Measurements from ENCODE around the gene SORL1-AS1.

SORL1-AS1 gene

DNA sequence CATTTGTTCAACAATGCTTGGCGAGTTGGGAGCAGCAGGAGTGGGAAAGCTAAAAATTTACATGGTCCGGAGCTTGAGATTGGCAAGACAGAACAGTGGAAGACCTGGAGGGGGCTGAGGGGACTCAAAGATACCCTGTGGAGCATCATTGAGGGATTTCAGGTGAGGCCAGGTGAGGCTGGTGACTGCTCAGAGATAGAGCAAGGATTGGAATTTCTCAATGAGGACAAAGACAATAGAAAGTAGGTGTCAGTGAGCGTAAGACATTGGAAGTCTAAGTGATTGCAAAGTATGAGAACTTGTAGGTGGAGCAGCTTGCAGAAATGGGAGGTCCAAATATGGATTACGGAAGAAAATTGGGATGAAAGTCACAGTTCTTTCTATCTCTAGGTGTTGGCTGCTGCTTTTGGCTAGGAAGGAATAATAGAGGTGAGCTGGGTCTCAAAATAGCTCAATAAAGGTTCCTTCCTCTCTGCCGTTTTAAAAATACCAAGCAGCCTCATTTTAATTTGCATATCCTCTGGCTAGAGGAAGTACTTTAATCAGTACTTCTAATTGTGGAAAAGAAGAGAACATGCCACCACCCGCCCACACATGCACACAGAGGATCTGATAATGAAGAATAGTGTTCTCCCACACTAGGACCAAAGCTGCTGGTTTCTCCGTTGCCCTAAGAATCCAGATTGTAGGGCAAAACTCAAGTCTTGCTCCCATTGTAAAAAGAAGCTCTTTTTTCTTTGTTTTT lies 41.8 kb upstream of the SORL1-AS1 start:
- Histone ChIP-seq H2AFZ (ENCODE audit: low read length) (no peak overlapping the region), H3K4me3 (ENCODE audit: low read depth, low read length, poor library complexity, severe bottlenecking) (peak overlapping the region; percentile 59), H3K9me3 (ENCODE audit: low read length) (no peaks in the 10 kb centered on the region), H3K36me3 (ENCODE audit: insufficient read depth, low read length) (peaks cover 99% of the 10 kb centered on the region), H4K20me1 (ENCODE audit: insufficient read depth, low read length) (peaks cover 9% of the 10 kb centered on the region; the same call in 1 of the 2 replicates), H3K4me2 (ENCODE audit: low read length) (peak overlapping the region; percentile 86), H3K4me1 (ENCODE audit: insufficient read depth, low read length, poor library complexity, severe bottlenecking) (peaks cover 60% of the 10 kb centered on the region), H3K27ac (ENCODE audit: low read depth, low read length, poor library complexity, severe bottlenecking) (peak overlapping the region; percentile 83), H3K79me2 (ENCODE audit: insufficient read depth, low read depth, low read length) (peaks cover 90% of the 10 kb centered on the region), H3K9me2 (ENCODE audit: insufficient read depth, low read length) (no peaks in the 10 kb centered on the region)
- CTCF ChIA-PET (ENCODE audit: unreplicated experiment) = interaction anchor here (0.6 to 1.1 kb wide), 3 partner anchors 17 to 39 kb away, joined by 3 read pairs; no protein-coding TSS in a partner anchor
- intact Hi-C loops (cut with micrococcal nuclease; ENCODE audit: unreplicated experiment) = no loop called here
- POLR2A ChIA-PET = interaction anchor here (0.6 to 3.5 kb wide), 29 partner anchors 10 to 872 kb away, joined by 3 to 22 read pairs (median 3); partner anchors contain the start of gene SORL1-AS1
- no TSS peak for BruUV-seq (replicated peaks)
- TF ChIP-seq EZH2phosphoT487 (IDR thresholded peaks at IDR 0.05; ENCODE audit: borderline replicate concordance, low read depth, low read length) = no peak
- TF ChIP-seq, protein P1, sequence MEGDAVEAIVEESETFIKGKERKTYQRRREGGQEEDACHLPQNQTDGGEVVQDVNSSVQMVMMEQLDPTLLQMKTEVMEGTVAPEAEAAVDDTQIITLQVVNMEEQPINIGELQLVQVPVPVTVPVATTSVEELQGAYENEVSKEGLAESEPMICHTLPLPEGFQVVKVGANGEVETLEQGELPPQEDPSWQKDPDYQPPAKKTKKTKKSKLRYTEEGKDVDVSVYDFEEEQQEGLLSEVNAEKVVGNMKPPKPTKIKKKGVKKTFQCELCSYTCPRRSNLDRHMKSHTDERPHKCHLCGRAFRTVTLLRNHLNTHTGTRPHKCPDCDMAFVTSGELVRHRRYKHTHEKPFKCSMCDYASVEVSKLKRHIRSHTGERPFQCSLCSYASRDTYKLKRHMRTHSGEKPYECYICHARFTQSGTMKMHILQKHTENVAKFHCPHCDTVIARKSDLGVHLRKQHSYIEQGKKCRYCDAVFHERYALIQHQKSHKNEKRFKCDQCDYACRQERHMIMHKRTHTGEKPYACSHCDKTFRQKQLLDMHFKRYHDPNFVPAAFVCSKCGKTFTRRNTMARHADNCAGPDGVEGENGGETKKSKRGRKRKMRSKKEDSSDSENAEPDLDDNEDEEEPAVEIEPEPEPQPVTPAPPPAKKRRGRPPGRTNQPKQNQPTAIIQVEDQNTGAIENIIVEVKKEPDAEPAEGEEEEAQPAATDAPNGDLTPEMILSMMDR (conservative IDR thresholded peaks at IDR 0.05; ENCODE audit: low read length) = no peak
- DNase-seq (ENCODE audit: low spot score) = peak; percentile 78

DNA sequence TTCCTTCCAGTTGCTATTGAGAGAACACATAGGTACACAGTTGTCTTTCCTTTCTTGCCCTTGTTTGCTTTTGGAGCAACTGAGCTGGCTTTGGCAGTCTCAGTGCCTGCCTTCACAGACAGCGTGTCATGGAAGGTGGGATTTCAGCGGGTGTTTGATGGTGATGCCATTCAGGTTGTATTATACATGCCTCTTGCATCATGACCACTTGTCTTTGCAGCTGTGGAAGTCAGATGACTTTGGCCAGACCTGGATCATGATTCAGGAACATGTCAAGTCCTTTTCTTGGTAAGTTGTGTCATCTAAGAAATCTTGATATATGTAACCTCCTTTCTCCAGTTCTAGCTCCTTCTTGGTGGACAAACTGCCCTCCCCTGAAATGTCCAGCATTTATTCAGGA lies 37.1 kb upstream of the SORL1-AS1 start:
- ChIA-PET POLR2A (interaction anchor here (0.8 to 0.9 kb wide), 3 partner anchors 11 to 23 kb away, joined by 3 to 4 read pairs (median 3); no protein-coding TSS in a partner anchor), CTCF (ENCODE audit: unreplicated experiment) (no interaction called here)
- intact Hi-C loops (cut with micrococcal nuclease; ENCODE audit: unreplicated experiment) = no loop called here
- Histone ChIP-seq H3K9me2 (ENCODE audit: insufficient read depth, low read length) (no peaks in the 10 kb centered on the region), H3K27ac (ENCODE audit: low read depth, low read length, poor library complexity, severe bottlenecking) (peak overlapping the region; percentile 9), H3K79me2 (ENCODE audit: insufficient read depth, low read depth, low read length) (peaks cover 84% of the 10 kb centered on the region), H3K4me2 (ENCODE audit: low read length) (no peak overlapping the region), H3K4me1 (ENCODE audit: insufficient read depth, low read length, poor library complexity, severe bottlenecking) (peaks cover 32% of the 10 kb centered on the region), H3K4me3 (ENCODE audit: low read depth, low read length, poor library complexity, severe bottlenecking) (no peak overlapping the region), H4K20me1 (ENCODE audit: insufficient read depth, low read length) (peaks cover 9% of the 10 kb centered on the region), H2AFZ (ENCODE audit: low read length) (no peak overlapping the region), H3K9me3 (ENCODE audit: low read length) (no peaks in the 10 kb centered on the region), H3K36me3 (ENCODE audit: insufficient read depth, low read length) (peaks cover 99% of the 10 kb centered on the region)
- TF ChIP-seq EZH2phosphoT487 (IDR thresholded peaks at IDR 0.05; ENCODE audit: borderline replicate concordance, low read depth, low read length) = no peak
- TF ChIP-seq, protein P1 (conservative IDR thresholded peaks at IDR 0.05; ENCODE audit: low read length) = no peak
- no peak for DNase-seq (ENCODE audit: low spot score)
- no TSS peak for BruUV-seq (replicated peaks)

DNA sequence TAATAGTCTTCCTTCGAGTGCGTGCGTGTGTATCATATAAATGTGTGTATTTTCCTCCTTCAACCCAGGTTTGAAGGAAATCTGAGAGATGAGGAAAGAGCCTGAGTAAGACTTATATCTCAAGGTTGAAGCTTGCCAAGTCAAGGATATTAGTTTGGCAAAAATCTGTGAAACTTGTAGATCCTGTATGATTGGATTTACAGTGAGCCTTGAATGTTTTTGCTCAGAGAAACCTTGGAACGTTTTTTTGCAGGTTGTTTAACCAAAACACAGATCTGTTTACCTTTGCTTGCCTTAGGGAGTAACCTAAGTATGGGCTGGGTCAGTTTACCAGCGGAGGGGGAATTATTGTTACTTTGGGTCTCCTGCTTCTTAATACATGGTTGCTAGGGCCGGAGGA lies 35.9 kb upstream of the SORL1-AS1 start:
- Histone ChIP-seq H3K4me1 (ENCODE audit: insufficient read depth, low read length, poor library complexity, severe bottlenecking) (peaks cover 22% of the 10 kb centered on the region), H3K9me2 (ENCODE audit: insufficient read depth, low read length) (no peaks in the 10 kb centered on the region), H3K9me3 (ENCODE audit: low read length) (no peaks in the 10 kb centered on the region), H3K27ac (ENCODE audit: low read depth, low read length, poor library complexity, severe bottlenecking) (no peak overlapping the region), H2AFZ (ENCODE audit: low read length) (no peak overlapping the region), H3K4me2 (ENCODE audit: low read length) (no peak overlapping the region), H3K36me3 (ENCODE audit: insufficient read depth, low read length) (peaks cover 100% of the 10 kb centered on the region), H4K20me1 (ENCODE audit: insufficient read depth, low read length) (peaks cover under 1% of the 10 kb centered on the region), H3K4me3 (ENCODE audit: low read depth, low read length, poor library complexity, severe bottlenecking) (no peak overlapping the region), H3K79me2 (ENCODE audit: insufficient read depth, low read depth, low read length) (peaks cover 84% of the 10 kb centered on the region)
- no TSS peak for BruUV-seq (replicated peaks)
- intact Hi-C loops (cut with micrococcal nuclease; ENCODE audit: unreplicated experiment) = no loop called here
- CTCF ChIA-PET (ENCODE audit: unreplicated experiment) = interaction anchor here (0.6 kb wide), 1 partner anchor 26 kb away, joined by 3 read pairs; no protein-coding TSS in a partner anchor
- POLR2A ChIA-PET = no interaction called here
- no peak for TF ChIP-seq EZH2phosphoT487 (IDR thresholded peaks at IDR 0.05; ENCODE audit: borderline replicate concordance, low read depth, low read length)
- TF ChIP-seq, protein P1 (conservative IDR thresholded peaks at IDR 0.05; ENCODE audit: low read length) = no peak
- DNase-seq (ENCODE audit: low spot score) = no peak
